HG03159 (cell line): ENCODE data around the gene BBLN.

Experiments used
- ATAC-seq: cut with Tn5 transposase; IDR thresholded peaks from one replicate; pipeline ENCODE4 v1.9.1; 2021; ENCODE audit warnings: mild to moderate bottlenecking, moderate library complexity; ENCODE audit not compliant: unreplicated experiment

Gene BBLN

GRCh38 chr9:128188209-128188608 lies 28.1 kb downstream of the BBLN start:
- ATAC-seq, result no peak

DNA sequence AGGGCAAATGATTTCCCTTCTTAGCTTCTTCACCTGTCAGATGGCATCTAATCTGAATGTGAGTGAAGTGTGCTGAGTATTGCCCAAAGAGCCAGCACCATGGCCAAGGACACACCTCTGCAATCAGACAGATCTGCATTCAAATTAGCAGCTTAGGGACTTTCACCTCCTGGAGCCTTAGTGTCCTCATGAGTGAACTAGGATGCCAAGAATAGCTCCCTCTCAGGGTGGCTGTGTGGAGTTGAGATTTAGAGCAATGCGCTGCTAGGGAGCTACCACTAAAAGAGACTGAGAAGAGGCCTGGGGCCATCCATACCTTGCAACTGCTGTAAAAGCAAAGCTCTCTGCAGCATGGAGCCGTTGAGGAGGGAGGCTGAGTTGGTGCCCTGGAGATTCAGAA lies 29.9 kb downstream of the BBLN start:
- ATAC-seq, result no peak

DNA sequence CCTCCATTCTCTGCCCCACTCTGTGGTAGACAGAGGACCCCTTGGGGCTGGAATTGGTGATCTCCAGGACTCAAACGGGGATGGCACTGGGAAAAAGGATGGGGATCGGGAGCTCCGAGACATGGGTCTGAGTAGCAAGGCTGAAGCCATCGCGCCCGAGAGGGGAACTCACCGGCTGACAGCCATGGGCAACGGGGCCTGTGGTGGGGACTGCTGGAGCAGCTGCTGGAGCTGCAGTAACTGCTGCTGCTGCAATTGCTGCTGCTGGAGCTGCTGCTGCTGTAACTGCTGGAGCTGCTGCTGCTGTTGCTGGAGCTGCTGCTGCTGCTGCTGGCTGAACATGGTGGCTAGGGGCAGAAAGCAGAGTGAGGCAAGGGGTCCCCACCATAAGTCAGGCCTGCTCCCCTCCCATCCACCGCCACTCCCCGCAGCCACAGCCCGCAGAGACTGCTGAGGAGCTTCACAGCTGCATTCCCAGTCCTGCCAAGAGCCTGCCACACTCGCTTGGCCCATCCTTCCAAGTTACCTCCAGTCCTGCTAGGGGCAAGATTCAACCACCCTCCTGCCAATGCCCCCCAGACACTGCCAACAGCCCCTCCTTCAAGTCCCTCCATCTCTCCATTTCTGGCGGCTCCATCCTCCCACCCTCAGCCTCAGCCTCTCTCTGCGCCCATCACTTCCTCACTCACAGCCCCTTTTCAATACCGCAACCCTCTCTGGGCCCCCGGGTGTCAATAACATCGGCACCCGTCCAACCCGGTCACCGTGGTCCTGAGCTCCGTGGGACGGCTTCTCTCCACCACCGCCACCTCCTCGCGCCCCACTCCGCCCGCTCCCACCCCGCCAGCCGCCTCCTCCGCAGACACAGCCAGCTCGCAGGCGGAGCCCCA lies 30.7 kb downstream of the BBLN start:
- peak; percentile 21 for ATAC-seq

GRCh38 chr9:128191406-128192046 lies 31.5 kb downstream of the BBLN start, which contains the start of gene CIZ1:
Gene CIZ1, minus strand, starts transcription at chr9:128191572. Its CDS starts 715 bp downstream, at chr9:128190857.
- ATAC-seq, result peak; percentile 78

DNA sequence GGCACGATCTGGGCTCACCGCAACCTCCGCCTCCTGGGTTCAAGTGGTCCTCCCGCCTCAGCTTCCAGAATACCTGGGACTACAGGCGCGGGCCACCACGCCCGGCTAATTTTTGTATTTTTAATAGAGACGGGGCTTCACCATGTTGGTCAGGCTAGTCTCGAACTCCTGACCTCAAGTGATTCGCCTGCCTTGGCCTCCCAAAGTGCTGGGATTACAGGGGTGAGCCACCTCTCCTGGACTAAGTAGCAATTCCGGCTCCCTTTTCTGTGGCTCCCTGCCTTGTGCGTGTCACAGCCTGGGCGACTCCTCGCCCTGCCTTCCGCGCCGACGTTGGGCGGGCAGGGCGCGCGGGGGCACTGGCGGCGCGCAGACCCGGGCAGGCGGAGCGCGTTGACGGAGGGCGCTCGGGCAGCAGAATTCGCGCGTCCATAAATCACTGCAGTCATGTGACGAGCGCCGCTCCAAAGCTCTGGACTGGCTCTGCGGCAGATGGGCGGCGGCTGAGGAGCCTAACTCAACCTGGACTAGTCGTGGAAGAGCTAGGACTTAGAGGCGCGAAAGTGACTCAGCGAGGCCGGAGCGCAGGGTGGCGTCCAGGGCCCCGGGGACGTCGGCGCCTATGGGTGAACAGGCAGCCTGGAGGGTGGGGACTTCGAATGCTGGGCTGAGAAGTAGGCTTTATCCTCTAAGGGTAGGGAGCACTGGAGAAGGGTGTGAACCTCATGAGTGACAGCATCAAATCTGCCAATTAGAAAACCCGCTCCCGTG lies 32.7 kb downstream of the BBLN start:
- ATAC-seq, result no peak

DNA sequence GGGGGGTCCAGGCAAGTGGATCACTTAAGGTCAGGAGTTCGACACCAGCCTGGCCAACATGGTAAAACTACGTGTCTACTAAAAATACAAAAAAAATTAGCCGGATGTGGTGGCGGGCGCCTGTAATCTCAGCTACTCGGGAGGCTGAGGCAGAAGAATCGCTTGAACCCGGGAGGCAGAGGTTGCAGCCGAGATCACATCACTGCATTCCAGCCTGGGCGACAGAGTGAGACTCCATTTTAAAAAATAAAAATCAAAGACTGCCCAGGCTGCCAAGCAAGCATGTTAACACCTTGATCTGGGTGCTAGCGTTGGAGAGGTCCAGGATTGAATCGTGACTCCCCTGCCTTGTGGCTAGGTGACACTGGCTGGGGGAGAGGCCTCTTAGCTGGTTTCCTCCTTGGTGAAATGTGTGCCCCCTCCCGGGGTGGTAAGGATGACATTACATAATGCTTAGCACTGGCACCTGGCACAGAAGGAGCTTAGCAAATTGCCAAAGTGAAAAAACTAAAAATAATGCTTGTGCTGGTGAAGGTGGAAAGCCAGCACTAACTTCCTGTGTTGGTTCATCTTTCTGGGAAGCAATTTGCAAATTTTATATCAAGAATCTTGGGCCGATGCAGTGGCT lies 33.5 kb downstream of the BBLN start:
- ATAC-seq, result no peak

DNA sequence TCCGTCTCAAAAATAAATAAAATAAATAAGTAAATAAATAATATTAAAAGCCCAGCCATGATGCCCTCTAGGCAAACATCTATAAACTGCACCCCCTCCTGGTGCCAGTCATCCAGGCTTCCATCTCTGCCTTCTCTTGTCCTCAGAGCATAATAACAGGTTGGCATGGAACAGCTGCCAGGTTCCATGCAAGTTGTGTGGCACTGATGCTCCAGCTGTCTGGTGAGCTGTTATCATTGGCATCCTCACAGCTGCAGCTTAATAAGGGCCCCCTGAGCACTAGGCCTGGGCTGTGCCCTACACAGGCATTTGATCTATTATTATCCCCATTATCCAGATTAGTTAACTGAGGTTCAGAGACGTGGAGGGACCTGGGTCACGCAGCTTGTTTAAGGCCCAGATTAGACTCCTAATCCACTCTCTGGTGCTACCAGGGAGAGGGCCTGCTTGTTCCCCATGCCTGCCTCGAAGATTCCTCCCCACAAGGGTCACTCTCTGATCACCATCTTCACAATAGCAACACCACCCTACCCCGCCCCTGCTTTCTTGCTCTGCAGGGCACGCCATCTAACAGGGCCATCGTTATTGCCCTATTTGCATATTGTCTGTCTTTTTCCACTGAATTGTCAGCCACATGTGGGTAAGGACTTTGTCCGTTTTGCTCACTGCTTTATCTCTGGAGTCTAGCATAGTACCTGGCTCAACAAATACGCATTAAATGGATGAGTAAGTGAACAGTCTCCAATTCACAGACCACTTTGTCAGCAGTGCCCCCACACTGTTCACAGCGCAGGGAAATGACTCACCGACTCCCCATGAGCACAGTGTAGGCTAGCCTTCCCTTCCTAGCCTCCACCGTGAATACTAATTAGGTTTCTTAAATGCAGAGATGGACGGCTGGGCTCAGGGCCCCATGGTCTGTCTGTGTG lies 41.6 kb downstream of the BBLN start:
- no peak for ATAC-seq

DNA sequence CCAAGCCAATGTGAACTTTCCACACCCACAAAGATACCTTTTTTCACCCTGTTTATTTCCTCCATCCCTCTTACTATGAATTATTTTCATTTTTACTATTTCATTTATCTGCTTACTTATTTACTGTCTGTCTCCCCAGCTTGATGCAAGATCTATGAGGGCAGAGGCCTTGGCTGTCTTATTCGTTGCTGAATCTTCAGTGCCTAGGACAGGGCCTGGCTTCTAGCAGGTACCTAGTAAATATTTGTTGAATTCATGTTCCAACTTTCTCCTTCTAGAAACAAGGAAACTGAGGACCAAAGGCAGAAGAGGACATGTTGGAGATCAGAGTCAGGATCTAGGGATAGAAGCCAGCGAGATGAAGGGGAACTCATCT lies 42.6 kb downstream of the BBLN start:
- no peak for ATAC-seq

- ATAC-seq, result peak; percentile 80
Observed at GRCh38 chr9:128203024-128203706, 43.1 kb downstream of the BBLN start, which contains the start of gene DNM1. Gene DNM1, plus strand, starts transcription at chr9:128203379. Its CDS starts 92 bp downstream, at chr9:128203471.

- no peak for ATAC-seq
Observed at GRCh38 chr9:128203707-128204551, 43.9 kb downstream of the BBLN start.

DNA sequence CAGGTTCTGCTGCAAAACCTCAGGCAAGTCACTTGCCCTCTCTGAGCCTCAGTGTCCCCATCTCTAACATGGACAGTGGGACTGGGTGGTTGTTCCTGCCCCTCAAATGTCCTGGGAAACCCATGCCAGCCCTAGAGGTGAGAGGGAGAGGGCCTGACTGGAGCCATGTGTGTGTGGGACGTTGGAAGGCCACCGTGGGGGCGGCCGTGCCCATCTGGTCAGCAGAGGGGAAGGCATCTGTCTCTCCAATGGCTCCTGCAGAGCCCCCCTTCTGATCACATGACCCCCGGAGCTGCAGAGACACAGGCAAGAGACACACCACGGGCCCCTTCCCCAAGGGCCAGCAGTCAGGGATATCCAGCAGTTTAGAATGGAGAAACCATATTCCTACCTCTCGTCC lies 44.8 kb downstream of the BBLN start:
- ATAC-seq, result no peak

GRCh38 chr9:128205296-128205944 lies 45.4 kb downstream of the BBLN start:
- ATAC-seq, result no peak

DNA sequence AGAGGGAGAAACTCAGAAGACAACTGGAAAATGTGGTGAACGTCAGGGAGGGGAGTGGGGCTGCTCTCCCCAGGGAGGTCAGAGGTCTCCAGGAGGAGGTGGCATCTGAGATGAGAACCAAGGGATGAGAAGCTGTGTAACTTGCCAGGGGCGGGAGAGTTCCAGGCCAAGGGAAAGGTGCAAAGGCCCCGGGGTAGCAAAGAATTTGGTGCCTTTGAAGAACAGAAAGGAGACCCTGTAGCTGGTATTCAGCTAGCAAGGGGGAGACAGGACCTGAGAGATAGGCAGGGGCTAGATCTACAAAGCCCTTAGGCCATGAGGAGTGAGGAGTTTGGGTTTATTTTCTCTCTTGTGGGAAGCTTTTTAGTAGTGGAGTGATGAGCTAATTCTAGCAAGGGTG lies 46.4 kb downstream of the BBLN start:
- no peak for ATAC-seq

DNA sequence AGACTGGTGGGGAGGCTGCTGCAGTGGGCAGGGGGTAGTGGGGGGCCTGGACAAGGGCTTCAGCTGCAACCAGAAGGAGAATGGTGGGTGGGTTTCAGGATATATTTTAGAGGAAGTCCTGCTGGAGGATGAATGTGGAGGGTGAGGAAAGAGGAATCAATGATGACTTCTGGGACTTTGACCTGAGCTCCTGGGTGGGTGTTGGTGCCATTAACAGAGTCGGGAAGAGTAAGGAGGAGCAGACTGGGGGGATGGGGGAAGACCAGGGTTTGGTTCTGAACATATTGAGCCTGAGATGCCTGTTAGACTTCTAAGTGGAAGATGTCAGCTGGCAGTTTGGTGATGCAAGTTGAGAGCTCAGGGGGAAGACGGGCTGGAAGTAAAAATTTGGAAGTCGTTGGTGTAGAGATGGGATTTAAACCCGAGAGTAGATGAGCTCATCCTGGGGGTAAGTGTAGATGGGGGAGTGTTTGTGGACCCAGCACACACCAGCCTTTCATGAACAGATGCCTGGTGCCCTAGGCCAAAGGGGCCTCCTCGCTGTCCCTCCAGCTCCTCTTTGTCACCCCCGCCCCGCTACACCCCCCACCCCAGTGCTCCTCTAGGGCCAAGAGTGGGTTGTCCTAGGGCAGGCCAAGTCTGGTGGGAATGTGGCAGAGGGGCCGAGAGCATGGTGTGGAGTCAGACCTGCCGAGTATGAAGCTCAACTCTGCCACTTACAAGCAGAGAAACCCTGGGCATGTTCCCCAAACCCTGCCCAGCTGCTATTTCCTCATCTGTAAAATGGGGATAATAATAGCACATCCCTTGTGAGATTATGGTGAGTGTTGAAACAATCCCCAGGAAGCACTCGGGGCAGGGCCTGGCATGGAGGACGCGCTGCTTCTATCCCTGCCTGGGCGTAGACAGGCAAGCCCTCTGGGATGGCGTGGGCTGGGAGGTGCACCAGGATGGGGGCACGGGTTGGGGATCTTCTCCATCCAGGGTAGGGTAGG lies 47.1 kb downstream of the BBLN start:
- ATAC-seq, result no peak

- ATAC-seq, result no peak
Observed at GRCh38 chr9:128208386-128208785, 48.3 kb downstream of the BBLN start.

DNA sequence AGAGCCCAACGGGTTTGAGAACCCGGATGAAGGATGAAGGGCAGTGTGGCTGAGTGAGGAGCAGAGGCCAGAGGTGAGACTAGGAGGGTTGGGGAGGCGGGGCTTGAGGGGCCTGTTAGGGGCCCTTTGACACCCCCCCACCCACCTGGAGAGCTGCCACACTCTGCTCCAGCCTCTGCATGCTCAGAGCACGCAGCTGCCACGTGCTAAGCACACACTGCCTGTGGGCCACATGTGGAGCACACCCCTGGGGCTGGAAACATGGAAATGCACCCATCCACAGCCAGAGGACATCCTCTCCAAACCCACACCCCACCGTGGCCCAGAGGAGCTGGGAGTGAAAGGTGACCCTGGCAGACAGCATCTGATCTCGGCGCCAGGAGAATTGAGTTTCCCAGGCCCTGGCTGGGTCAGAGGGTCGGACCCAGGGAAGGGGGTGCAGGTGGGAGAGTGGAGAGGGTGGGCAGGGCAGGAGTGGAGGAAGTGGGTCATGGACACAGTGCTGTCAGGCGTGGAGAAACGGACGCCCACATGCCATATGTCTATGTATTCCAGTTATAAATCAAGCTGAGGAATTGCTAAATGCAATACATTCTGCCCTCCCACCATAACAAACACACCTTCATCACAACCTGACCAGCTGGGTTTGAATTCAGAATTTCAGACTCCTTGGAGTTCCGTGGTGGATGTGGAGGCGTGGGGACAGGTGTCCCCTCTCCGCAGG lies 49.0 kb downstream of the BBLN start:
- no peak for ATAC-seq
